ENCODE measurements around the gene ISYNA1.
"Not testable (repeated sequence)": the region's sequence is repeated elsewhere in the genome, so short reads cannot be mapped to it uniquely, and the experiment has no call there.

Gene ISYNA1

GRCh38 chr19:18418483-18419194 is 19.3 kb downstream of the ISYNA1 start:
- peak; percentile 82 for DNase-seq

DNA sequence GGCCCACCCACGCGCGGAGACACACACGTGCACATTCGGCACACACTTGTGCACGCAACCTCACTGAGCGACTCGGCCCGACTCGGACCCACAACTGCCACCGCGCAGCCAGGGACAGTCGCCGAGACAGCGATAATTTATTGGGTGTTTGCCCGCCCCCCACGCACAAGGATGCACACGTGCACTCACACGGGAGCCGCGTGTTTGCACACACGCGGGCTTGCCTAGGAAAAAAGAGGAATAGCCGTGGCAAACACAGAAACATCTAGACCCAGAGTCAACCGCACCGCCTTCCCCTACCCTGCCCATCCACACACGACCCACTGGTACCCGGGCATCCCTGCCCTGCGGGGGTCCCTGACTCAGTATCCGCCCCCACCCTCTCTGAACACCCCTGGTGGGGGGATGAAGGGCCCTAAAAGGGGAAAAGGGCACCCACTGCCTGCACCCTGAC is 19.9 kb downstream of the ISYNA1 start:
- DNase-seq, result peak; percentile 73

DNA sequence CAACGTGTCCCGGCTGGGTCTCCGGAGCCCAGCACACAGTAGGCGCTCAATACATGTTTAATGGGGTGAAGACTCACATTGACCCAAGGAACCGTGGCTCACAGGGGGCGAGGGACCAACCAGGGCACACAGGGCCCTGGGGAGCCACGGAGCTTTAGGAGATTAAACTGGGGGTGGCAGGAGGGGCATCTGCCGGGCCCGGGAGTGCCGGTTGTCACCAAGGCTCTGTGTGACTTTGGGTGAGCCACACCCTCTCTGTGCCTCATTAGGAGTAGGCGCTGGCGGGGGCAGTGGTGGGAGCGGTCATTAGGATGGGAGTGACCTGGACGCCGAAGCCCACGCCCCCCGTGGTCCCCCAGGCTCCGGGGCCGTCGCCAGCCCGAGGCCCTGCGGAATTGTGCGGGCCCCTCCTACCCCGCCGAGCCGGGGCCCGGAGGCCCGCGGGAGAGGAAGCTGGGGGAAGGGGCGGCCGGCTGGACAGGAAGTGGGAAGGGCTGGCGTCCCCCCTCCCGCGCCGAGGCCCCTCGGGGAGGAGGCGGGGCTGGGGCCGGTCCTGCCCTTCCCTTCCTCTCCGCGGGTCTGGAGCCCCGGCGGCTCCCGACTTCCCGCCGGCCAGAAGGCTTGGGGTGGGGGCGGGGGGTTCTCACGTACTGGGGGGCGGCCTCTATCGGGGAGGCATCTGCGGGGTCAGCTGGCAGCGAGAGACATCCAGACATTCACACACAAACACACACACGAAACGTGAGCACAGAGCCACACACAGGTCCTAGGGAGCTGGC is 20.5 kb downstream of the ISYNA1 start:
- DNase-seq, result peak; percentile 90

DNA sequence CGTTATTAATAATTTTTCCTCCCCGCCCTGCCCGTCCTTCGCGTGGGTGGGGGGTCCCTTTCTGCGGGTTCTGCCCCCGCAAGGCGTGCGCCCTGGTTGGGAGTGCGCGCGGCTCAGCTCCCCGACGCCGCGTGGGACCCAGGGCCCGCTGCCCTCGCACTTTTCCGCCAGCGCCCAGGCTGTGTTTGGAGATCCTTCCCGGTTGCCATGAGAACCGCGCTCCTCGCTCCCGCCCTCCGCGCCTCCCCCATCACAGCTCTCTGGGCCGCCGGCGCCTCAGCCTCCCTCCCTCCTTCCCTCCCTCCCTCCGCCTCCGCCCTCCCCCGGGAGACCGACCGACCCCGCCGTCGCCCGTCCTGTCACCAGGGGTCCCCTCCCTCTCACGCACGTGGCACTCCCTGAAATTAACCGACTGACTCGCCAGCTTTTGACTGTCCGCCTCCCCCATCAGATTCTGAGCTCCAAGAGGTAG is 21.1 kb downstream of the ISYNA1 start:
- DNase-seq, result peak; percentile 95

DNA sequence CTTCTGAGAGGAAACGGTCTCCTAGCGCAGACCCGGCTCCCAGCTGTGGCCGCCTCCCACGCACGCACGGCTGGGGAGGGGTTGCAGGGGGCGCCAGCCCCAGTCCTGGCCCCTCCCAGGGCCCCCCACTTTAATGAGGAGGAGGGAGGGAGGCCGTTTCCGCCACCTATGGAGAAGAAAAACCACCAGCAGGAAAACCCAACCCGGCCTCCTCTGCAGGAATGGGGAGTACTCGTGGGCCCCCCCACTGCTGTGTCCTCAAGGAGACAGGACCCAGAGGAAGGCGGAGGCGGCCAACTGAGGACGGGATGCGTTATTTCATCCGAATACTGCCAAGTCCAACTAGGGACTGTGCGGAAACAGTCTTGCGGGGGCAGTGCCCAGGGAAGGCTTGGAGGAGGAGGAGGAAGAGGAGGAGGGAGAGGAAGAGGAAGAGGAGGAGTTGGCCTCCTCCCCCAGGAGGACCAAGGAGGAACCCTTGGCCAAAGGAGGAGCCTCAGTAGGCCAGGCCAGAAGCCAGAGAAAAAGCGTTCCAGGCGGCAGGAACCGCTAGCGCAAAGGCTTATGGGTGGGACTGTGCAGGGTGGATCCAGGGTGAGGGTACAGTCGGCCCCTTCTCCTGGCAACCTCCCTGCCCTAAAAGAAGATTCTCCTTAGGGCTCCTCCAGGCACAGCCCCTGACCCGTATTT is 22.6 kb downstream of the ISYNA1 start:
- DNase-seq, result no peak

DNA sequence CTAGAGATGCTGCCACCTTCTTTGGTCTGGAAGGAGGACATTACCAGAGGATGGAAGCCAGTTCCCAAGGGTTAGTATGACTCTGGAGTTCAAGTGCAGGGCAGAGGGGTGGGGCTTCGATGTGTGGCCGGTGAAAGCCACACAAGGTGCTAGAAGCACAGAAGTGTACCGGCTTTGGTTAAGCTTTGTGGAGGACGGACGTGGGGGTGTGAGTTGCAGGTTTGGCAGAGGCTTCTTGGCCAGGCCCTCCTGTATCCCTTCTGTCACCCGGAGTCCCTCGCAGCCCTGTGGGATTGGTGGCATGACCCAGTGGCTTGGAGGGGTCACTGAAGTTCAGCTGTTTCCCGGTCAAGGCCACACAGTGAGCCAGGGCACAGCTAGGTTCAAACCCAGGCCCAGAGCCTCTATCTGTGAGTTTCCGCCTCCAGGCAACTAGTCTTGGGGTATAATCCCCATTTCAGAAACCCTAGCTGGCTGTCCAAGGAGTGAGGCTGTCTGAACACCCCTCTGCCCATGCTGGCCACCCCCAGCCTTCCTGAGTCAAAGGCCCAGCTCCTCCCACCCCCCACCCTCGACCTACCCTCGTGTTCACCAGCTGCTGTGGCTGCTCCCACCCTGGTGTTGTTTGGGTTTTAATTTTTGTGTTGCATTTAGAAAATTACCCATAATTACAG is 23.3 kb downstream of the ISYNA1 start:
- DNase-seq, result no peak

DNA sequence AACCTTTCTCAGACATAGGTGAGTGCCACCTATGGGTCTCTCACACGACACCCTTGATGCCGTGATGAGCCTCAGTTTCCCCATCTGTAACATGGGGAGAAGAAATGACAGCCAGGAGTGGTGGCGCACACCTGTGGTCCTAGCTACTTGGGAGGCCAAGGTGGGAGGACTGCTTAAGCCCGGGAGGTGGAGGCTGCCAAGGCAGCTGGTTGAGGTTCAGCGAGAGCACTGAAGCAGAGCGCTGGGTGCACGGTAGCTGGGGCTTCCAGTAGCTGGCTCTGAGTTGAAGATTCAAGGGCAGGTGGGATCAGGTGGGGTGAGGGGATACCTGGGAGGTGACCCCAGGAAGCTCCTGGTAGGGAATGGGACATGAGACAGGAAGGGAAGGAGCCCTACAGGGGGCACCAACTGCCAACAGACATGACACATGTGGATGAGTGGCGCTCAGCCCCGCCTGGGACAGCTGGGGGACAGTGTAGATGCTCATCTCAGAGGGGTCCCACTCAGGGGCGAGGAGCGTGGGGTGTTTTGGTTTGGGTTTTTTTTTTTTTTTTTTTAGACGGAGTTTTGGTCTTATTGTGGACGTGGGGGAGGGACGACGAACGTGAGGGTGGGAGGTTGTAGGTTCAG is 25.2 kb downstream of the ISYNA1 start:
- no peak for DNase-seq

DNA sequence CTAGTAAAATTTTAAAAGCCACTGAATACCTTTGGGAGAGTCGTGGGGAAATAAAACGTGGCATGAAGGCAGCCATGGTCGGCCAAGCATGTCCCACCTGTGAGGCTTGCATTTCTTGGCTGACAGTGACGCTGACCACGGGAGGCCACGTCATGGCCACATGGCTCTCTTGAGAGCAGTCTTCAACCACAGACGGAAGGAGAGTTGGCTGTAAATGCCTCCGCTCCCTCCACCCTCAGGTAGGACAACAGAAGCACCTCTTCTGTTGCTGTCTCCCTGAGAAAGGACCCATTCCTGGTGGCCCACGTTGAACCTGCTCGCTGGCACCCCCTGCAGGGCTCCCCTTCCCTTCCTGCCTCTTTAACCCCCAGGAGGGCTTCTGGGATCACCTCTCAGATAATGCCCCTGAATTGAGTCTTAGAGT is 29.9 kb downstream of the ISYNA1 start:
- peak; percentile 68 for DNase-seq

DNA sequence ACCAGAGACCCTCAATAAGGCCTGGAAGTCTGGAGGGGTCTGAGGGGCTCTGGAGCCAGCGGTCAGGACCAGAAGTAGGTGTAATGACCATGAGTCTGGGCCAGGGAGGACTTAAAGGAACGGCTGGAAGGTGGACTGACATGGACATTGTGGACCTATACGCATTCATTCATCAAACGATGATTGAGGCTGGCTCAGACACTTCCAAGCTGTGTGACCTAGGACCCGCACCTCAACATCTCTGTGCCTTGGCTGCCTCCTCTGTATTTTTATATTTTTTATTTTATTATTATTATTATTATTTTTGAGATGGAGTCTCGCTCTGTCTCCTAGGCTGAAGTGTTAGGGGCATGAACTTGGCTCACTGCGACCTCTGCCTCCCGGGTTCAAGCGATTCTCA is 31.2 kb downstream of the ISYNA1 start:
- DNase-seq, result no peak

DNA sequence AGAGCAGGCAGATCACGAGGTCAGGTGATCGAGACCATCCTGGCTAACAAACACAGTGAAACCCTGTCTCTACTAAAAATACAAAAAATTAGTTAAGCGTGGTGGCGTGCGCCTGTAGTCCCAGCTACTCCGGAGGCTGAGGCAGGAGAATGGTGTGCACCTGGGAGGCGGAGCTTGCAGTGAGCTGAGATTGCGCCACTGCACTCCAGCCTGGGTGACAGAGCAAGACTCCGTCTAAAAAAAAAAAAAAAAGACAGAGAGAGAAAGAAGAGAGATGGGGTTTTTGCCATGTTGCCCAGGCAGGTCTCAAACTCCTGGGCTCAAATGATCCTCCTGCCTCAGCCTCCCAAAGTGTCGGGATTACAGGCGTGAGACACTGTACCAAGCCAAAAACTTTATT is 32.2 kb downstream of the ISYNA1 start:
- DNase-seq, result not testable (repeated sequence)

GRCh38 chr19:18402455-18403248 is 35.3 kb downstream of the ISYNA1 start:
- DNase-seq, result not testable (repeated sequence)

GRCh38 chr19:18401580-18402112 is 36.3 kb downstream of the ISYNA1 start:
- DNase-seq, result peak; percentile 67

DNA sequence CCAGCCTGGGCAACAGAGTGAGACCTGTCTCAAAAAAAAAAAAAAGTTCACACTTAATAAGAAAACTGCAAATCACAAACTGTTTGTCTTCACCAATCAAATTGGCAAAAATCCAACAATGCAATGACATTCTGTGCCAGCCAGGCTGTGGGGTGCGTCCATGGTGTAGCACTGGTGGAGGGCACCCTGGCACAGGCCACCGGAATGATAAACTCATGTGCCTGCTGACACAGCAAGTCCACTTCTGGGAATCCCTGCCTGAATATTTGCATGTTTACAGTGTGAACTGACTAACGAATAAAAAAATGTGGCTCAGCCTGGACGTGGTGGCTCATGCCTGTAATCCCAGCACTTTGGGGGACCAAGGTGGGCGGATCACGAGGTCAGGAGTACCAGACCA is 38.9 kb downstream of the ISYNA1 start:
- DNase-seq, result peak; percentile 30

- peak; percentile 65 for DNase-seq
Measured at GRCh38 chr19:18397242-18398202, 40.4 kb downstream of the ISYNA1 start, which contains the start of gene LRRC25. Gene LRRC25 (minus strand): TSS chr19:18397622. CDS start chr19:18396963, 659 bp downstream.

- DNase-seq, result peak; percentile 39
Measured at GRCh38 chr19:18396471-18397241, 41.3 kb downstream of the ISYNA1 start.

DNA sequence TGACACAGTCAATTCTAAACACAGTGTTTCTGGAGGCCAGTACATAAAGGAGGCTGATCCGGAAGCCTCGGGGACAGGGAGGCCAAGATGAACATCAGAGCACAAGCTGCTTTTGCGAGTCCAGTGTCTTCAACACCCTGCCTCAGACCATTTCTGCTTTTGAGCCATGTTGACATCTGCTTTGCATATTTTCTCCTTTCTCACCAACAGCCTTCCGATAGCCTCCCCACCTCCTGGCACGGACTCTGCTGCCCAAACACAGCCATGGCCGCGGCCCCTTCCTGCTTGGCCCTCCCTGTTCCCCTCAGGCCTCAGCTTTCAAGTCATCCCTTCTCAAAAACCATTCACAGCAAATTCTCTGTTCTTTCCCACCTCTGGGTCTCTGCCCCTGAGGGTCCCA is 44.1 kb downstream of the ISYNA1 start:
- no peak for DNase-seq

DNA sequence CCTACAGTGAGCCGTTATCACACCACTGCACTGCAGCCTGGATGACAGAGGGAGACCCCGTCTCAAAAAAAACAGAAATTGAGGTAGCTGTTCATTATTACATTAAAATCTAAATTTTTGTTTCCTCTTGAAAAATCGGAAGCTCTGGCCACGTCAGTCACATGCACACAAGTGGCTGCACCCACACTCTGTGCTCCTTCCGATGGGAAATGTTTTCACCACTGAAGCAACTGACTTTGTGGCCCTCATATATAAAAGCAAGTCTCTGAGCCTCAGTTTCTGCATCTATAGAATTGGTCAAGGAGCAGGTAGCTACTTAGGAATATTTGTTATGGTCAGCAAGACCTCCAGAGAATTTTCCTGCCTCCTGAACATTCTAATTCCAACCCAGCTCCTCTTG is 45.0 kb downstream of the ISYNA1 start:
- DNase-seq, result no peak

DNA sequence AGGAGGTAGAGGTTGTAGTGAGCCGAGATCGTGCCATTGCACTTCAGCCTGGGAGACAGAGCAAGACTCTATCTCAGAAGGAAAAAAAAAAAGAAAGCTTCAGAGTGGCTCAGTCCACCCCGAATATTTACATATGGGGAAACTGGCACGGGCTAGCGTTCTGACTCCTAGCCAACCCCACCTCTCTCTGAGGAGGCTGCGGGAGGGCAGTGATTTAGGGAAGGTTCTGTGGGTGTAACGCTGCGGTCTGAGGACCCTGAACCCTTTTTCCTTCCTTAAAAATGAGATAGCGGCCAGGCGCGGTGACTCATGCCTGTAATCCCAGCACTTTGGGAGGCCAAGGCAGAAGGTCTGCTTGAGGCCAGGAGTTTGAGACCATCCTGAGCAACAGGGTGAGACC is 45.5 kb downstream of the ISYNA1 start:
- no peak for DNase-seq

- no peak for DNase-seq
Measured at GRCh38 chr19:18391509-18392075, 46.3 kb downstream of the ISYNA1 start.
